DND-41 (cell line): ENCODE measurements around the gene NSG1.

Source experiments
- ATAC-seq: fragments of 200-7000 bp; cut with Tn5 transposase; 3 replicates; pipeline ENCODE4 v1.9.1; 2021; ENCODE audit warnings: low read depth; ENCODE audit not compliant: insufficient read depth
- DNase-seq: peaks from one replicate; pipeline ENCODE4 v3.0.0-alpha.2; 2020
- H2AFZ ChIP-seq: 2 replicates; pipeline ENCODE4 v1.6.0; 2012; ENCODE audit warnings: low read depth, low read length
- H3K27ac ChIP-seq: 2 replicates; pipeline ENCODE4 v1.5.1; 2012; ENCODE audit warnings: low read length, inconsistent platforms
- H3K27me3 ChIP-seq: fragments of 200-600 bp; sonication (generic); 2 replicates; pipeline ENCODE4 v1.6.0; 2012; ENCODE audit warnings: low read length, mild to moderate bottlenecking, inconsistent platforms; ENCODE audit not compliant: insufficient read depth, poor library complexity
- H3K36me3 ChIP-seq: 2 replicates; pipeline ENCODE4 v1.5.1; 2012; ENCODE audit warnings: low read length, inconsistent platforms; ENCODE audit not compliant: insufficient read depth
- H3K4me1 ChIP-seq: 2 replicates; pipeline ENCODE4 v1.5.1; 2012; ENCODE audit warnings: mild to moderate bottlenecking, low read length; ENCODE audit not compliant: insufficient read depth
- H3K4me2 ChIP-seq: 2 replicates; pipeline ENCODE4 v1.6.0; 2012; ENCODE audit warnings: mild to moderate bottlenecking, moderate library complexity, low read length, inconsistent platforms; ENCODE audit not compliant: insufficient read depth
- H3K4me3 ChIP-seq, 2 experiments: fragments of 200-600 bp in 1 of 2; shearing (Covaris generic) in 1 of 2; 2 replicates each; pipeline ENCODE4 v1.5.1; 2012 to 2016; ENCODE audit warnings: inconsistent platforms in 2 of 2, low read length in 2 of 2, mild to moderate bottlenecking in 2 of 2, low read depth in 1 of 2, moderate library complexity in 1 of 2
- H3K79me2 ChIP-seq: 2 replicates; pipeline ENCODE4 v1.6.0; 2012; ENCODE audit warnings: low read length, inconsistent platforms; ENCODE audit not compliant: insufficient read depth
- H3K9ac ChIP-seq: 2 replicates; pipeline ENCODE4 v1.6.0; 2012; ENCODE audit warnings: low read depth, mild to moderate bottlenecking, inconsistent platforms, low read length, moderate library complexity
- H3K9me3 ChIP-seq: 2 replicates; pipeline ENCODE4 v1.5.1; 2012; ENCODE audit warnings: low read length, moderate library complexity, mild to moderate bottlenecking, inconsistent platforms; ENCODE audit not compliant: insufficient read depth, severe bottlenecking
- H4K20me1 ChIP-seq: 2 replicates; pipeline ENCODE4 v1.6.0; 2012; ENCODE audit warnings: low read length; ENCODE audit not compliant: insufficient read depth
- CTCF ChIP-seq: IDR thresholded peaks from 2 replicates; pipeline ENCODE4 v1.5.1; 2012; ENCODE audit warnings: borderline replicate concordance, low read length, moderate library complexity, mild to moderate bottlenecking; ENCODE audit not compliant: poor library complexity, severe bottlenecking; ENCODE audit errors: extremely low read depth
- EZH2 ChIP-seq: IDR thresholded peaks from 3 replicates; pipeline ENCODE4 v1.6.1; 2012; ENCODE audit warnings: borderline replicate concordance, low read depth, mild to moderate bottlenecking, moderate library complexity, low read length, inconsistent platforms; ENCODE audit not compliant: severe bottlenecking

Gene NSG1

DNA sequence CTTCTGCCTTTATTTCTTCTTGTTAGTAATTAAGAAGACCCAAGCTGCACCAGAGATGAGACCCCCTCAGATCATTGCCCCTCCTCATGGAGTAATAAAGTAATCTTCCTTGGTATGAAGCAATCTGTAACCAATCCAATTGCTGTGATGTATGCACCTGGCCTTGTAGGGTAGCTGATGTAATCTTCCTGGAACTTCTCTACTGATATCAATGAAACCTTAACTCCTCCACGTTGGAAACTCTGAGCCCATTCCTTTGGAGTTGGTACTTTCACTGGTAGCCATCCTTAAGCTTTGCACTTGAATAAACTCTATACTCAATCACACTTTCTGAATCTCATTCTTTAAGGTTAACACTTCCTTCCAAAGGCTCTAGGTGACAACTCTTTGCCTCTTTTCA, 31.6 kb upstream of the NSG1 start:
- ATAC-seq = 0 out of 3 replicates have a peak, but pooled peaks have one; percentile 29
- TF ChIP-seq CTCF (no peak), EZH2 (no peak)
- Histone ChIP-seq H3K9me3 (peaks cover 3% of the 10 kb centered on the region), H4K20me1 (no peaks in the 10 kb centered on the region), H2AFZ (no peak overlapping the region), H3K4me3 (no peak overlapping the region), H3K36me3 (no peaks in the 10 kb centered on the region), H3K27ac (no peak overlapping the region), H3K27me3 (no peaks in the 10 kb centered on the region), H3K4me2 (no peak overlapping the region), H3K9ac (no peak overlapping the region), H3K4me1 (peaks cover 4% of the 10 kb centered on the region; the same call in 1 of the 2 replicates), H3K79me2 (no peaks in the 10 kb centered on the region)
- DNase-seq = no peak

- Histone ChIP-seq H3K4me3 (no peak overlapping the region), H3K79me2 (no peaks in the 10 kb centered on the region), H2AFZ (no peak overlapping the region), H3K4me2 (no peak overlapping the region), H3K9ac (no peak overlapping the region), H3K9me3 (peaks cover 2% of the 10 kb centered on the region), H3K4me1 (peaks cover 4% of the 10 kb centered on the region; the same call in 1 of the 2 replicates), H3K27ac (no peak overlapping the region), H3K27me3 (no peaks in the 10 kb centered on the region), H4K20me1 (no peaks in the 10 kb centered on the region), H3K36me3 (no peaks in the 10 kb centered on the region)
- DNase-seq (no peak), ATAC-seq (no peak)
- TF ChIP-seq CTCF (no peak), EZH2 (no peak)
Observed at GRCh38 chr4:4356106-4357041, 30.5 kb upstream of the NSG1 start.

DNA sequence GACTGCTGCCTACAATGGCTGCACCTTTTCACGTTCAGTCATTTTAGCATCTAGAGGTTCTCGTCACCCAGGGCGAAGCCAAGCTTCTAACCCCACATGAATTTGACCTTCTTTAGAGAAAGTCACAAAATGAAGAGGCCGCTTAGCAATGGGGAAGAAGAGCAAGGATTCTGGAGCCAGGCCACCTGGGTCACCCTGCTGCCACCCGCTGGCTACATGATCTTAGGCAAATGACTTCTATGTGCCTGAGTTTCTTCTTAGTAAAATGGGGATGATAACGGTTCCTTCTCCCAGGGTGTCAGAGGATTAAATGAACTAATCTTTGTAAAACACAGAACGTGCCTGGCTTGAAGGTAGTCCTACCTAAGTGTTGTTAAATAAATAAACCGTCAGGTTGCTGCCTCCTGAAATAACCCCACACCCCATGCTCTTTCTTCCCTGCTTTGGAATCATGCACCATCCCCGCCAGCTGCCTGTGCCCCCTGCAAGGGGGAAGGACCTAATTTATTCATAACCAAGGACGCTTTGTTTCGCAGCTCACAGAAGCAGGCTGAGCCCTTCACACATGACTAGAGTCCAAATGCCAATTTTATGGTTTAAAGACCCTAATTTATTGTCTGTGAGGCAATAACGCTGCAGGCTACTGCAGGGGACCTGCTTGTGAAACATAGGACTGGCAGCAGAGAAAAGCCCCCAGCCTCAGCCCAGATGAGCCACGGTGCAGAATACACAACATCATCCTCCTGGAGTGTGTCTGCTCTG, 28.6 kb upstream of the NSG1 start:
- Histone ChIP-seq H3K27ac (no peak overlapping the region), H3K27me3 (no peaks in the 10 kb centered on the region), H2AFZ (no peak overlapping the region), H3K9ac (no peak overlapping the region), H3K4me2 (no peak overlapping the region), H3K4me3 (no peak overlapping the region), H3K4me1 (peaks cover 4% of the 10 kb centered on the region; the same call in 1 of the 2 replicates), H4K20me1 (no peaks in the 10 kb centered on the region), H3K9me3 (no peaks in the 10 kb centered on the region), H3K79me2 (no peaks in the 10 kb centered on the region), H3K36me3 (no peaks in the 10 kb centered on the region)
- no peak for ATAC-seq
- TF ChIP-seq EZH2 = no peak
- no peak for TF ChIP-seq CTCF
- no peak for DNase-seq
